PC-3 (cell line): Measurements from ENCODE around the gene FAM98B. TPM values are rescaled to one million over a fixed set of nuclear protein-coding genes. Genes with fewer than 3 reads are reported as not detected.

Source experiments
- ATAC-seq: fragments of 200-7000 bp; cut with Tn5 transposase; 2 replicates; pipeline ENCODE4 v1.9.1; 2020; ENCODE audit warnings: mild to moderate bottlenecking, moderate library complexity
- BruUV-seq: library from RNA; stranded (reverse); fragments of 400-500 nt; replicated peaks from 2 replicates; lab custom pipeline; 2021; lab: Mats Ljungman, UMichigan
- CTCF ChIA-PET: fragments of 300-600 bp; sonication (Branson Sonifier 250); formaldehyde crosslinking; loops from one replicate; lab custom pipeline; 2022; ENCODE audit warnings: antibody characterized with exemption; lab: Charles Lee
- POLR2A ChIA-PET: fragments of 300-600 bp; sonication (Branson Sonifier 250); formaldehyde crosslinking; loops from one replicate; lab custom pipeline; 2022; ENCODE audit warnings: antibody characterized with exemption; ENCODE audit not compliant: unreplicated experiment; lab: Charles Lee
- DNase-seq: peaks from one replicate; pipeline ENCODE4 v3.0.0-alpha.2; 2015
- H2AFZ ChIP-seq: fragments of 300-600 bp; sonication (generic); 2 replicates; pipeline ENCODE4 v1.6.0; 2016; ENCODE audit warnings: antibody characterized with exemption, low read length
- H3F3A ChIP-seq: fragments of 300-600 bp; sonication (generic); one replicate; pipeline ENCODE4 v1.6.0; 2017; ENCODE audit warnings: antibody characterized with exemption, low read length, control low read depth, mild to moderate bottlenecking; ENCODE audit not compliant: unreplicated experiment
- H3K27ac ChIP-seq: fragments of 300-600 bp; sonication (generic); 2 replicates; pipeline ENCODE4 v1.5.1; 2016; ENCODE audit warnings: mild to moderate bottlenecking, low read length
- H3K27me3 ChIP-seq: fragments of 300-600 bp; sonication (generic); 2 replicates; pipeline ENCODE4 v1.6.1; 2016; ENCODE audit warnings: low read length, mixed read lengths
- H3K36me3 ChIP-seq: fragments of 300-600 bp; sonication (generic); 2 replicates; pipeline ENCODE4 v1.6.1; 2016; ENCODE audit warnings: low read depth, mixed run types, low read length, mixed read lengths
- H3K4me1 ChIP-seq: fragments of 300-600 bp; sonication (generic); 2 replicates; pipeline ENCODE4 v1.5.1; 2016; ENCODE audit warnings: low read length; ENCODE audit not compliant: insufficient read depth
- H3K4me2 ChIP-seq: fragments of 300-600 bp; sonication (generic); 2 replicates; pipeline ENCODE4 v1.6.0; 2016; ENCODE audit warnings: low read length
- H3K4me3 ChIP-seq: fragments of 300-600 bp; sonication (generic); 2 replicates; pipeline ENCODE4 v1.5.1; 2016; ENCODE audit warnings: mild to moderate bottlenecking, low read length, mixed read lengths
- H3K79me2 ChIP-seq: fragments of 300-600 bp; sonication (generic); 2 replicates; pipeline ENCODE4 v1.6.1; 2017; ENCODE audit warnings: low read length, mixed read lengths
- H3K9ac ChIP-seq: fragments of 300-600 bp; sonication (generic); 2 replicates; pipeline ENCODE4 v1.6.0; 2016; ENCODE audit warnings: mild to moderate bottlenecking, low read length
- H3K9me2 ChIP-seq: fragments of 300-600 bp; sonication (generic); replicated peaks from 2 replicates; pipeline ENCODE4 v1.6.1; 2016; ENCODE audit warnings: mixed run types, low read length, mixed read lengths
- H3K9me3 ChIP-seq: fragments of 300-600 bp; sonication (generic); 2 replicates; pipeline ENCODE4 v1.6.1; 2016; ENCODE audit warnings: low read length, mixed read lengths
- H4K20me1 ChIP-seq: fragments of 300-600 bp; sonication (generic); 2 replicates; pipeline ENCODE4 v1.6.1; 2016; ENCODE audit warnings: low read length, mixed read lengths
- EZH2 ChIP-seq: fragments of 300-600 bp; sonication (generic); IDR thresholded peaks from one replicate; pipeline ENCODE4 v1.6.1; 2017; ENCODE audit warnings: antibody characterized with exemption, mild to moderate bottlenecking, low read length; ENCODE audit not compliant: unreplicated experiment
- EZH2phosphoT487 ChIP-seq: fragments of 300-600 bp; sonication (generic); IDR thresholded peaks from 2 replicates; pipeline ENCODE4 v1.6.1; 2018; ENCODE audit warnings: mild to moderate bottlenecking, antibody characterized with exemption, low read length, borderline replicate concordance
- intact Hi-C: fragments of 100-400 bp; cut with micrococcal nuclease; formaldehyde crosslinking; loops from 2 replicates; pipeline ENCODE4 v1.9.0; 2023
- total RNA-seq: library from RNA; depleted of rRNA; stranded (reverse); fragments of >200 nt; gene quantifications from 2 replicates; pipeline ENCODE4 v1.2.3, GENCODE V29; 2014
- TF ChIP-seq, protein P1 (sequence below): fragments of 300-600 bp; sonication (generic); conservative IDR thresholded peaks from 2 replicates; pipeline ENCODE4 v1.5.1; 2017; ENCODE audit warnings: antibody characterized with exemption, low read depth, mild to moderate bottlenecking, low read length

FAM98B gene
- total RNA-seq, 1 experiment from 2014 or later: 7.8 TPM

DNA sequence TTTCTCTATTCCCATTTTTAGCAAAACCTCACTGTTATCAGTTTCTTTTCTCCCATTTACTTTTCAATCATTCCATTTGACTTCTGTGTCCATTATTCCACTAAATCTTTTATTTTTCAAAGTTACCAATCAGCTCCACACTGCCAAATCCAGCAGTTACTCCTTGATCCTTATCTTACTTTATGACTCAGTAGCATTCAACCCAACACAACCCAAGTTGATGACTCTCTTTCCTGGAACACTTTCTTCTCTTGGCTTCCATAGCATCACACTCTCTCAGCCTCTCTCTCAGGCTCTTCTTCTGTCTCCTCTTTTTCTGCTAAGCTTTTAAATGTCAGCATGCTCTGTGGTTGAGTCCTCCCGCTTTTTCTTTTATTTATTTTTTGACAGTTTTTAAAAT lies 74.4 kb downstream of the FAM98B start:
- no peaks in the 10 kb centered on the region for H3F3A ChIP-seq
- intact Hi-C loops: no loop called here
- H3K4me1 ChIP-seq: peaks cover 12% of the 10 kb centered on the region
- BruUV-seq: no TSS peak
- H3K27ac ChIP-seq: no peak overlapping the region
- no peak overlapping the region for H2AFZ ChIP-seq
- no peaks in the 10 kb centered on the region for H3K79me2 ChIP-seq
- DNase-seq (peak; percentile 45), ATAC-seq (no peak; the same call in 1 of the 2 replicates)
- POLR2A ChIA-PET: no interaction called here
- H3K9me3 ChIP-seq: no peaks in the 10 kb centered on the region
- no peak overlapping the region for H3K4me3 ChIP-seq
- no peak overlapping the region for H3K4me2 ChIP-seq
- CTCF ChIA-PET: no interaction called here
- H3K27me3 ChIP-seq: no peaks in the 10 kb centered on the region
- no peaks in the 10 kb centered on the region for H3K9me2 ChIP-seq
- TF ChIP-seq, protein P1, sequence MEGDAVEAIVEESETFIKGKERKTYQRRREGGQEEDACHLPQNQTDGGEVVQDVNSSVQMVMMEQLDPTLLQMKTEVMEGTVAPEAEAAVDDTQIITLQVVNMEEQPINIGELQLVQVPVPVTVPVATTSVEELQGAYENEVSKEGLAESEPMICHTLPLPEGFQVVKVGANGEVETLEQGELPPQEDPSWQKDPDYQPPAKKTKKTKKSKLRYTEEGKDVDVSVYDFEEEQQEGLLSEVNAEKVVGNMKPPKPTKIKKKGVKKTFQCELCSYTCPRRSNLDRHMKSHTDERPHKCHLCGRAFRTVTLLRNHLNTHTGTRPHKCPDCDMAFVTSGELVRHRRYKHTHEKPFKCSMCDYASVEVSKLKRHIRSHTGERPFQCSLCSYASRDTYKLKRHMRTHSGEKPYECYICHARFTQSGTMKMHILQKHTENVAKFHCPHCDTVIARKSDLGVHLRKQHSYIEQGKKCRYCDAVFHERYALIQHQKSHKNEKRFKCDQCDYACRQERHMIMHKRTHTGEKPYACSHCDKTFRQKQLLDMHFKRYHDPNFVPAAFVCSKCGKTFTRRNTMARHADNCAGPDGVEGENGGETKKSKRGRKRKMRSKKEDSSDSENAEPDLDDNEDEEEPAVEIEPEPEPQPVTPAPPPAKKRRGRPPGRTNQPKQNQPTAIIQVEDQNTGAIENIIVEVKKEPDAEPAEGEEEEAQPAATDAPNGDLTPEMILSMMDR: no peak
- no peak for TF ChIP-seq EZH2
- no peak for TF ChIP-seq EZH2phosphoT487
- H3K9ac ChIP-seq: no peak overlapping the region
- no peaks in the 10 kb centered on the region for H3K36me3 ChIP-seq
- no peaks in the 10 kb centered on the region for H4K20me1 ChIP-seq

DNA sequence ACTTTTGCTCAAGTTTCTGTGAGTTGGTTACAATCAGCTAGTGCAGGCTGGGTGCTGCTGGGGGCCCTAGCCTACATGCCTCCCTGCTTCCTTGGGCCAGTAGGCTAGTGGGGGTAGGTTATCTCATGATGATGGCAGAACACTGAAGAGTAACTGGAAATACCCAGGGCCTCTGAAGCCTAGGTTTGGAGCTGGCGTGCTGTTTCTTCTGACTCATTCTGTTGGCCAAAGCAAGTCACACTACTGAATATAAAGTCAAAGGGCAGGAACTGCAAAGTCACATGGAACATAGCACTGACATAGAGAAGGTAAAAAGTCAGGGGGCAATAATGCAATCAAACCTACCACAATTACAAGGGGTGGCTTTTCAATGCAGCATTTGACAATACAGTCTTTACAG lies 76.2 kb downstream of the FAM98B start:
- Histone ChIP-seq H3K9ac (no peak overlapping the region), H4K20me1 (no peaks in the 10 kb centered on the region), H3K27ac (no peak overlapping the region), H2AFZ (no peak overlapping the region), H3K36me3 (no peaks in the 10 kb centered on the region), H3K4me3 (no peak overlapping the region), H3K27me3 (no peaks in the 10 kb centered on the region), H3K79me2 (no peaks in the 10 kb centered on the region), H3F3A (no peaks in the 10 kb centered on the region), H3K9me3 (no peaks in the 10 kb centered on the region), H3K4me1 (peaks cover 12% of the 10 kb centered on the region), H3K9me2 (no peaks in the 10 kb centered on the region), H3K4me2 (no peak overlapping the region)
- intact Hi-C loops: no loop called here
- TF ChIP-seq, protein P1: no peak
- TF ChIP-seq EZH2phosphoT487 (no peak), EZH2 (no peak)
- POLR2A ChIA-PET: no interaction called here
- DNase-seq (no peak), ATAC-seq (no peak)
- BruUV-seq: no TSS peak
- CTCF ChIA-PET: no interaction called here

DNA sequence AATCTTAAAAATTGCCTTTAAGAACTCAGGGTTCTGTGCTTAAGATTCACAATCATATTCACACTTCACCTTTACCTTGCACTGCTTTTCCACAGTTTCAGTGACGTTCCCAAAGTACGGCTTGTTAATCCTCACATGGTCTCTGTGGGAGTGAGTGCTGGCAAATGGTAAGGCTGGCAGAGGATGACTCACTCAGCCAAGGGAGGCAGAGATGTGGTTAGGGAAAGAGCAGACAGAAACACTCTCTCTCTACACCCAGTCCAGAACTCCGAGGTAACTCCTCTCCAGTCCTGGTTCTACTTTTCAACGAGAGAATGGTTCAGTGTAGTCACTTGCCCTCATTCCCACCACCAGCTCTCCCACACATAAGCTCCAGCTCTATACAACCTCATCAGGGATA lies 77.6 kb downstream of the FAM98B start:
- H2AFZ ChIP-seq: peak overlapping the region; percentile 37
- H3K4me3 ChIP-seq: no peak overlapping the region

More for the DNA sequence above, 77.6 kb downstream of the FAM98B start:
- TF ChIP-seq, protein P1: no peak
- no peak for TF ChIP-seq EZH2
- TF ChIP-seq EZH2phosphoT487: no peak
- Histone ChIP-seq H3K27ac (no peak overlapping the region), H4K20me1 (no peaks in the 10 kb centered on the region), H3K4me1 (peaks cover 12% of the 10 kb centered on the region), H3F3A (no peaks in the 10 kb centered on the region), H3K9me2 (no peaks in the 10 kb centered on the region), H3K4me2 (peak overlapping the region; percentile 53), H3K36me3 (no peaks in the 10 kb centered on the region), H3K9ac (no peak overlapping the region), H3K79me2 (no peaks in the 10 kb centered on the region), H3K27me3 (peaks cover 4% of the 10 kb centered on the region; the same call in 1 of the 2 replicates), H3K9me3 (no peaks in the 10 kb centered on the region)
- DNase-seq: peak; percentile 60
- ChIA-PET CTCF (no interaction called here), POLR2A (no interaction called here)
- peak; percentile 91 for ATAC-seq
- intact Hi-C loops: no loop called here
- BruUV-seq: no TSS peak
